Prostate gland (tissue), 2 donors: ENCODE measurements around the gene SNTN. TPM values are rescaled to one million over a fixed set of nuclear protein-coding genes. Genes with fewer than 3 reads are reported as not detected.
"Not testable (repeated sequence)": the region's sequence is repeated elsewhere in the genome, so short reads cannot be mapped to it uniquely, and the experiment has no call there.

Source experiments
- DNase-seq: peaks from one replicate; pipeline ENCODE4 v3.0.0-alpha.2; 2019; ENCODE audit warnings: low spot score
- H3K27ac ChIP-seq, 2 donors: fragments of 200-600 bp; sonication (generic); 2 replicates each; pipeline ENCODE4 v1.5.1; 2017 to 2019
- H3K27me3 ChIP-seq: fragments of 200-600 bp; sonication (generic); replicated peaks from 2 replicates; pipeline ENCODE4 v1.5.1; 2019; ENCODE audit not compliant: insufficient read depth
- H3K36me3 ChIP-seq, 2 donors: fragments of 200-600 bp; sonication (generic); 1 replicate in 1 of 2; 2 replicates in 1 of 2; pipeline versions ENCODE4 v1.5.1 to v1.8.1; 2017 to 2019
- H3K4me1 ChIP-seq: fragments of 200-600 bp; sonication (generic); replicated peaks from 2 replicates; pipeline ENCODE4 v1.5.1; 2019
- H3K4me3 ChIP-seq, 2 donors: fragments of 200-600 bp; sonication (generic); 2 replicates each; pipeline ENCODE4 v1.5.1; 2017 to 2019
- H3K9me3 ChIP-seq: fragments of 200-600 bp; sonication (generic); 2 replicates; pipeline ENCODE4 v1.5.1; 2017
- POLR2A ChIP-seq: fragments of 450-650 bp; IDR thresholded peaks from one replicate; pipeline ENCODE4 v1.6.1; 2016; ENCODE audit warnings: antibody characterized with exemption, mild to moderate bottlenecking
- POLR2AphosphoS5 ChIP-seq: sonication (generic); formaldehyde crosslinking; IDR thresholded peaks from one replicate; pipeline ENCODE4 v1.6.1; 2017; ENCODE audit warnings: antibody characterized with exemption
- WGBS: methylation state at CpG from one replicate; pipeline ENCODE4 v1.1.5; 2018; 5-methylcytosine and 5-hydroxymethylcytosine counted together
- intact Hi-C: fragments of 100-400 bp; cut with DNase I; formaldehyde crosslinking; loops from one replicate; pipeline ENCODE4 v1.14.2; 2022
- total RNA-seq, 2 donors: library from RNA; depleted of rRNA; stranded (reverse); fragments of >200 nt; gene quantifications; one replicate each; pipeline ENCODE4 v1.1.0, GENCODE V29; 2016
- TF ChIP-seq, protein P1 (sequence below), 4 experiments: fragments of 200-600 bp in 2 of 4; fragments of 450-650 bp in 2 of 4; sonication (generic) in 2 of 4; IDR thresholded peaks; 1 replicate in 3 of 4; 2 replicates in 1 of 4; pipeline ENCODE4 v1.5.1; 2016 to 2019; ENCODE audit warnings: antibody characterized with exemption in 4 of 4, mild to moderate bottlenecking in 2 of 4, moderate library complexity in 2 of 4

The SNTN gene
- total RNA-seq, 2 donors from 2014 or later: not detected

DNA sequence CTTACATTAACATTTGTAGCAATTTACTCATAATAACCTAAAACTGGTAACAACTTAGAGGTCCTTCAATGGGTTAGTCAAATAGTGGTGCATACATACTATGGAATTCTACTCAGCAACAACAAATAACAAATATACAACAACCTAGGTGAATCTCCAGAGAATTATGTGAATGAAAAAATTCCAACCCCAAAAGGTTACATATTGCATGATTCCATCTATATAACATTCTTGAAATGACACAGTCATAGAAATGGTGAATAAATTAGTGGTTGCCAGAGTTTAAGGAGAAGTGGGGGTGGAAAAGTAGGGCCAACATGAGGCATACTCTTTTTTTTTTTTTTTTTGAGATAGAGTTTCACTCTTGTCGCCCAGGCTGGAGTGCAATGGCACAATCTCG, 12.7 kb upstream of the SNTN start:
- Histone ChIP-seq H3K36me3 (no peaks in the 10 kb centered on the region), H3K4me3 (no peak overlapping the region), H3K4me1 (no peaks in the 10 kb centered on the region), H3K27me3 (no peaks in the 10 kb centered on the region), H3K27ac (no peak overlapping the region), H3K9me3 (no peaks in the 10 kb centered on the region)
- intact Hi-C loops: no loop called here
- WGBS: 91% methylated on average over 2 of the region's 2 CpGs
- DNase-seq: no peak
- TF ChIP-seq POLR2AphosphoS5 (no peak), POLR2A (no peak)
- TF ChIP-seq, protein P1, sequence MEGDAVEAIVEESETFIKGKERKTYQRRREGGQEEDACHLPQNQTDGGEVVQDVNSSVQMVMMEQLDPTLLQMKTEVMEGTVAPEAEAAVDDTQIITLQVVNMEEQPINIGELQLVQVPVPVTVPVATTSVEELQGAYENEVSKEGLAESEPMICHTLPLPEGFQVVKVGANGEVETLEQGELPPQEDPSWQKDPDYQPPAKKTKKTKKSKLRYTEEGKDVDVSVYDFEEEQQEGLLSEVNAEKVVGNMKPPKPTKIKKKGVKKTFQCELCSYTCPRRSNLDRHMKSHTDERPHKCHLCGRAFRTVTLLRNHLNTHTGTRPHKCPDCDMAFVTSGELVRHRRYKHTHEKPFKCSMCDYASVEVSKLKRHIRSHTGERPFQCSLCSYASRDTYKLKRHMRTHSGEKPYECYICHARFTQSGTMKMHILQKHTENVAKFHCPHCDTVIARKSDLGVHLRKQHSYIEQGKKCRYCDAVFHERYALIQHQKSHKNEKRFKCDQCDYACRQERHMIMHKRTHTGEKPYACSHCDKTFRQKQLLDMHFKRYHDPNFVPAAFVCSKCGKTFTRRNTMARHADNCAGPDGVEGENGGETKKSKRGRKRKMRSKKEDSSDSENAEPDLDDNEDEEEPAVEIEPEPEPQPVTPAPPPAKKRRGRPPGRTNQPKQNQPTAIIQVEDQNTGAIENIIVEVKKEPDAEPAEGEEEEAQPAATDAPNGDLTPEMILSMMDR (IDR thresholded peaks at IDR 0.05): no peak

GRCh38 chr3:63642488-63642887, 10.0 kb upstream of the SNTN start:
- no peaks in the 10 kb centered on the region for H3K4me1 ChIP-seq
- H3K27me3 ChIP-seq: no peaks in the 10 kb centered on the region
- no peak overlapping the region for H3K27ac ChIP-seq
- TF ChIP-seq POLR2A: no peak
- 27% methylated on average over 1 of the region's 1 CpG for WGBS
- no peaks in the 10 kb centered on the region for H3K9me3 ChIP-seq
- intact Hi-C loops: no loop called here
- no peak for DNase-seq
- H3K36me3 ChIP-seq: no peaks in the 10 kb centered on the region
- no peak overlapping the region for H3K4me3 ChIP-seq

DNA sequence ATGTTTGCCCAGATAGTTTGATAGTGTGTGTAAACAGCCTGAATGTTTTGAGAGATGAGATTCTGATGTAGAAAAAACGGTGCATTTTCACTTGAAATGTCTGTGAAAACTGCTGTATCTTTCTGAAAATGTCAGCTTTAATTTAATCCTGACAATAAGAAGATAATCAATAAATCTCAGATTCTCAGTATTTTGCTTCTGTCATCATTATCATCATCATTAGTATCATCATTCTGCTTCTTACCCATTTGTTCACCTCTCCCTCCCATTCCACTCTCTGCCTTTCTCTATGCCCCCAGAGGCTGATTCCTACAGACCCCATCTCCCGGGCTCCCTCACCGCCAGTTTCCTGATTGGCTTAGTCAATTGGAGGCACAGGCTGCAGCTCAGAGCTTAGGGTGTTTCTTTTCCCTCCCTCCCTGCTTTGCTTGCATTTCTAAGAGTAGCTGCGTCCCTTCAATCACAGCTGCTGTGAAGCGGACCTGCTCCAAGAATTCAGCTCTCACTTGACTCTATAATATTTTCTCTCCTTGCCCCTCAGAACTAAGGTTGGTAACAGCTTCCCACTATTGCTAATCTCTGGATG, 8.2 kb upstream of the SNTN start:
- Histone ChIP-seq H3K4me3 (no peak overlapping the region), H3K9me3 (no peaks in the 10 kb centered on the region), H3K36me3 (no peaks in the 10 kb centered on the region), H3K27ac (no peak overlapping the region), H3K27me3 (no peaks in the 10 kb centered on the region), H3K4me1 (no peaks in the 10 kb centered on the region)
- no peak for DNase-seq
- intact Hi-C loops: no loop called here
- TF ChIP-seq, protein P1 (IDR thresholded peaks at IDR 0.05): no peak
- TF ChIP-seq POLR2AphosphoS5 (no peak), POLR2A (no peak)
- 72% methylated on average over 5 of the region's 5 CpGs for WGBS

DNA sequence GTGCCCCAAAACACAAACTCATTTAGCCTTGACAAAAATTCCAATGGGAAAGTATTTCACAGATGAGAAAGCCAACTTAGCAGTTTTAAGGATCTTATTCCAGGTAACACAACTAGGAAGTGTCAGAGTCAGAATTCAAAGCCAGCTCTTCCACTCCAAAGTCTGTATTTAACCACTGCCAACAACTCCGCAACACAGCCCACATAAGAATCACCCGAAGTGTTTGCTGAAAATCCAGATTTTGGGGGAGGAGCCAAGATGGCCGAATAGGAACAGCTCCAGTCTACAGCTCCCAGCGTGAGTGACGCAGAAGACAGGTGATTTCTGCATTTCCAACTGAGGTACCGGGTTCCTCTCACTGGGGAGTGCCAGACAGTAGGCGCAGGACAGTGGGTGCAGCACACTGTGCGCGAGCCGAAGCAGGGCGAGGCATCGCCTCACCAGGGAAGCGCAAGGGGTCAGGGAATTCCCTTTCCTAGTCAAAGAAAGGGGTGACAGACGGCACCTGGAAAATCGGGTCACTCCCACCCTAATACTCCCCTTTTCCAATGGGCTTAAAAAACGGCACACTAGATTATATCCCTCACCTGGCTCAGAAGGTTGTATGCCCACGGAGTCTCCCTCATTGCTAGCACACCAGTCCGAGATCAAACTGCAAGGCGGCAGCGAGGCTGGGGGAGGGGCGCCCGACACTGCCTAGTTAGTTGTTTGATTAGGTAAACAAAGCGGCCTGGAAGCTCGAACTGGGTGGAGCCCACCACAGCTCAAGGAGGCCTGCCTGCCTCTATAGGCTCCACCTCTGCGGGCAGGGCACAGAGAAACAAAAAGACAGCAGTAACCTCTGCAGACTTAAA, 7.3 kb upstream of the SNTN start:
- intact Hi-C loops, DNase-seq: not testable (repeated sequence)

GRCh38 chr3:63654211-63654610, 1.7 kb downstream of the SNTN start:
- intact Hi-C loops: no loop called here
- 58% methylated on average over 4 of the region's 4 CpGs for WGBS
- Histone ChIP-seq H3K27me3 (no peaks in the 10 kb centered on the region), H3K4me3 (no peak overlapping the region), H3K4me1 (no peaks in the 10 kb centered on the region), H3K36me3 (no peaks in the 10 kb centered on the region), H3K9me3 (no peaks in the 10 kb centered on the region), H3K27ac (no peak overlapping the region)
- DNase-seq: no peak
- no peak for TF ChIP-seq POLR2AphosphoS5
- TF ChIP-seq, protein P1 (IDR thresholded peaks at IDR 0.05): no peak
- no peak for TF ChIP-seq POLR2A

More for the DNA sequence above, 7.3 kb upstream of the SNTN start:
- not testable (repeated sequence) for H3K27me3 ChIP-seq, H3K36me3 ChIP-seq, H3K4me3 ChIP-seq, H3K4me1 ChIP-seq, H3K9me3 ChIP-seq, H3K27ac ChIP-seq
- 61% methylated on average over 25 of the region's 25 CpGs for WGBS

GRCh38 chr3:63654931-63655330, 2.5 kb downstream of the SNTN start:
- DNase-seq: no peak
- no peaks in the 10 kb centered on the region for H3K36me3 ChIP-seq
- TF ChIP-seq POLR2A: no peak
- TF ChIP-seq, protein P1 (IDR thresholded peaks at IDR 0.05): no peak
- no peak for TF ChIP-seq POLR2AphosphoS5
- no peaks in the 10 kb centered on the region for H3K27me3 ChIP-seq
- no peak overlapping the region for H3K4me3 ChIP-seq
- no peak overlapping the region for H3K27ac ChIP-seq
- H3K9me3 ChIP-seq: no peaks in the 10 kb centered on the region
- intact Hi-C loops: no loop called here
- 75% methylated on average over 5 of the region's 5 CpGs for WGBS
- no peaks in the 10 kb centered on the region for H3K4me1 ChIP-seq
